Fibroblast of lung (primary cell): ENCODE data around the gene PBX1.

Source experiments
- CTCF ChIP-seq, 2 donors: IDR thresholded peaks in 1 of 2; conservative IDR thresholded peaks in 1 of 2; 1 replicate in 1 of 2; 2 replicates in 1 of 2; pipeline ENCODE4 v1.5.1; 2011 to 2012; ENCODE audit warnings: low read length in 2 of 2, control low read depth in 1 of 2, inconsistent platforms in 1 of 2, low read depth in 1 of 2, mild to moderate bottlenecking in 1 of 2
- EZH2 ChIP-seq: IDR thresholded peaks from 2 replicates; pipeline ENCODE4 v1.5.1; 2012; ENCODE audit warnings: low read length, control low read depth, mild to moderate bottlenecking; ENCODE audit errors: missing control alignments

- no peak for TF ChIP-seq CTCF (conservative IDR thresholded peaks at IDR 0.05 in 1 of 2, IDR thresholded peaks at IDR 0.05 in 1 of 2; ENCODE audit: low read depth in 1 of 2, low read length in 2 of 2)
- no peak for TF ChIP-seq EZH2
Measured at GRCh38 chr1:164779376-164779775, 220.4 kb downstream of the PBX1 start.
